Hippocampal formation (tissue), 2 donors: ENCODE measurements around the gene YARS2.
"Not testable (repeated sequence)": the region's sequence is repeated elsewhere in the genome, so short reads cannot be mapped to it uniquely, and the experiment has no call there.

ENCODE experiments used
- DNase-seq, 2 donors: peaks; one replicate each; lab custom pipeline; 2025; lab: John Stamatoyannopoulos, UW

YARS2 gene

DNA sequence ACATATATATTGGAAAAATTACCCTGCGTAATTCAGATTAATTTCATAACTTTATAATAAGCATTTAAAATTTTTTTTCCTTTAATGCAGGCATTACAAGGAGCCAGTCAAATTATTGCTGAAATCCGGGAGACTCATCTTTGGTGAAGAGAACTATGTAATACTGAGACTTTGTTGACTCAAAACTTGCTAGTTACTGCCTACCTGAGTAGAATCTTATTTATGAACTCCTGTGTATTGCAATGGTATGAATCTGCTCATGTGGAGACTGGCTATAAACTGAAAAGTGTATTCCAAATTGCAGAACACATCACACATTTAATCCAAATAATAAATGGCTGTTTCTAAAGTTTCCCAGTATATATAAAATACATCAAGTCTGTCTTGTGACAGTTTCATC lies 12.4 kb downstream of the YARS2 start:
- no peak for DNase-seq

- DNase-seq = no peak
These were observed 13.6 kb downstream of the YARS2 start for GRCh38 chr12:32742133-32742532.

- DNase-seq = no peak
These were observed 16.4 kb downstream of the YARS2 start for GRCh38 chr12:32739279-32739678.

DNA sequence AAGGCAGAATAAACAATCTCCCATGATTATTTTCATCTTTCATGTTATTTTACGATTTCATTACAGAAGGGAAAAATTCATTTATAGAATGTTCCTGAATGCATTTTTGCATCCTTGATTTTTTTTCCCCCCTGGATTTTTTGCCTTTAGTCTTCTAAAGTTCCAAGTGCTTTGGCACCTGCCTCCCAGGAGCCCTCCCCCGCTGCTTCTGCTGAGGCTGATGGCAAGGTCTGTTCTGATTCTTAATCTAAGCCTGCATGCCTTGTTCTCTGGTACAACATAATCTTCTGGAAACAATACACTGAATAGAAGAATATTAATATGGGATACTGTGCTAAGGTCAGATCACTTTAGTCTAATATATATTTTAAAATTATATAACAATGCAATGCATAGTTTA lies 18.0 kb downstream of the YARS2 start:
- no peak for DNase-seq

- no peak for DNase-seq
These were observed 19.3 kb downstream of the YARS2 start for GRCh38 chr12:32736445-32736844.

DNA sequence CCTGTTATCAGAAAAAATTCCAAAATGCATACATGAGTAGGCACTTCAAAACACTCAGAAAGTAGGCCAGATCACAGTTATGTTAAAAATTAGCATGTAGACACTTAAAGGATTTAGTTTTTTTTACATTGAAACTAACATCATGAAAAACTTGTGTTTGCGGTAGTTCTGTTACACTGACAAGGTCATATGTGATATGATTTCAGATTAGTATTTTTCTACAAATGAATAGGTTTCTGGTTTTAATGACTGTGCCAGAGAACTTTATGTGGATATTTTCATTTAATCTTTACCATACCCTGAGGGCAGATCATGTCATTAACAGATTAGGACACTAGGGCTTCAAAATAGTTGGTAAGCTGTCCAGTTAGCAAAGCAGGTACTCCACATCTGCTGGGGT lies 20.7 kb downstream of the YARS2 start:
- DNase-seq = no peak

DNA sequence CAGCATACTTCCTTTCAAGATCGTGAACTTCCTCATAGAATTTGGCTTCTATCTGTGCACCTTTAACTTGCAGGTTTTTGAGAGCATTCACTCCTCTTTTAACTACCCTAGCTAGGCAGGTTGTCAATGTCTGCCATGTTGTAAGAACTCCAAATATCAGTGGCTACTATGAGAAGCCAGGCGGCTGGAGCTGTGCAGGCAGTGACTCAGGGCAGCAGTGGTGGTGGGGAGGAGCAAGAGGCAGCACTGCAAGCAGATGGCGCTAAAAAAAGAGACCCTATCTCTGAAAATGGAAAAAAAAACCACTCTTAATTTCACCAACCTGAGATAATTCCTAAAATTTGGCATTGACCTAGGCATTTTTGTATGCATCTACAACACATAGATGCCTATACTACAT lies 28.5 kb downstream of the YARS2 start:
- no peak for DNase-seq

DNA sequence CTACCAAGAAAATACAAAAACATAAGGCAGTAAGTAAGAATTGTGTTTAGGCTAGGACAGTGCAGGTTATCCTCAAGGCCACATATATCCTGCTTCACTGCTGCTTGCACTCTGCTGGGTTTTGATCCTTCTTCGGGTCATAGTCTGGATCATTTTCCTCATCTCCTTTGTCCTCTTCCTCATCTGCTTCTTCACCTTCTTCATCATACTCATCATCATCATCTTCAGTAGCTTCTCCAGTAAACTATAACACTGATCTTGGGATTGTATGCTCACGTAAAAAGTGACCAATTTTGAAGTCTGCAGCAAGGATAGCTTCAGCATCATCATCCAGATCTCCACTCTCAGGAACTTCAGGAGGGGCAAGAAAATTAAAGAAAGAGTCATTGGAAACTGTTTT lies 29.4 kb downstream of the YARS2 start:
- no peak for DNase-seq

- not testable (repeated sequence) for DNase-seq
These were observed 30.4 kb downstream of the YARS2 start for GRCh38 chr12:32725308-32725707.

DNA sequence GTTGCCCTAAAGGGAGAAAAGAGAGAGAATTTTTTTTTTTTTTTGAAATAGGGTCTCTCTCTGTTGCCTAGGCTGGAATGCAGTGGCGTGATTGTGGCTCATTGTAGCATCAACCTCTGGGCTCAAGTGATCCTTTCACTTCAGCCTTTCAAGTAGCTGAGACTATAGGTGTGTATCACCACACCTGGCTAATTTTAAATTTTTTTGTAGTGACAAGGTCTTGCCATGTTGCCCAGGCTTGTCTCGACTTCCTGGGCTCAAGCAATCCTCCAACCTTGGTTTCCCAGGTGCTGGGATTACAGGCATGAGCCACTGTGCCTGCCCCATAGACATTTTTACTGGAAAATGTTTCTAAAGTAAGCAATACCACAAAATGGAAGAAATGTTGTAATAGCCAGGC lies 36.8 kb downstream of the YARS2 start:
- no peak for DNase-seq

- DNase-seq = no peak
These were observed 40.9 kb downstream of the YARS2 start for GRCh38 chr12:32714772-32715171.

DNA sequence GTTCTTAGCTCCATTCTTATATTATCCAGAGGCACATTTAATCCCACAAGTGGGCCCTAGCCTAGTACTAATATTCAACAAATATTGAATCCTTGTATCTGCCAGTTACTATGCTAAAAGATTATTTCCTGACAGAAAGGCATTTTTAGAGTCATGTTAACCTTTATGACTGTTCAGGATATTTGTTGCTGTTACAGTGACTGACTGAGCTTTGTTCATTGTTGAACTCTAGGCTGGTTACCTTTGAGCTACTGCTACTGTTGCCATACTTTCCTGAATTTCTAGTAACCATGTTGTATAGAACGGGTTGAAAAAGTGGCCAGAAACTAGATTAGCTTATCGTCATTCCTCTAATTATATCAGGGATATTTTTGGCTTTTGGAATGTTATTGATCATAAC lies 46.8 kb downstream of the YARS2 start:
- DNase-seq = no peak

- no peak for DNase-seq
These were observed 49.2 kb downstream of the YARS2 start for GRCh38 chr12:32706335-32707024.

GRCh38 chr12:32705783-32706182 lies 49.9 kb downstream of the YARS2 start:
- DNase-seq = no peak

DNA sequence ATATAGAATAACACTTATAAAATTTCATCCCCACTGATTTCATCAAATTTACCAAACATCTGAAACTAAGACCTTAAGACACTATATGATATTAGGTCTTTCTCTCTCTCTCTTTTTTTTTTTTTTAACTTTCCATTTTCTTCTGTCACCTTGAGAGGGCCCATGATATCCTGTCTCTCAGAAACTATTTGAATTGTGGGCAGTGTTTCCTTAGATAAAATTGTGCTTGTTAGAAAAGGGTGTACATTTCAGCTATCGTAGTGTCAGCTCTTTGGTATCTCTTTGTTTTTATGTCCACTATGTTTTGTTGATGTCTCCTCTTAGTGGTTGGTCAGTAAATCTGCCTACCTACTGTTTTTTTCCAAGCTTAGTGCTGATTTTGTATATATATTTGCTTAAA lies 52.8 kb downstream of the YARS2 start:
- DNase-seq = no peak

GRCh38 chr12:32702473-32702872 lies 53.2 kb downstream of the YARS2 start:
- DNase-seq = peak in 1 of 2 donors; percentile 10

- not testable (repeated sequence) for DNase-seq
These were observed 56.3 kb downstream of the YARS2 start for GRCh38 chr12:32699437-32699836.

DNA sequence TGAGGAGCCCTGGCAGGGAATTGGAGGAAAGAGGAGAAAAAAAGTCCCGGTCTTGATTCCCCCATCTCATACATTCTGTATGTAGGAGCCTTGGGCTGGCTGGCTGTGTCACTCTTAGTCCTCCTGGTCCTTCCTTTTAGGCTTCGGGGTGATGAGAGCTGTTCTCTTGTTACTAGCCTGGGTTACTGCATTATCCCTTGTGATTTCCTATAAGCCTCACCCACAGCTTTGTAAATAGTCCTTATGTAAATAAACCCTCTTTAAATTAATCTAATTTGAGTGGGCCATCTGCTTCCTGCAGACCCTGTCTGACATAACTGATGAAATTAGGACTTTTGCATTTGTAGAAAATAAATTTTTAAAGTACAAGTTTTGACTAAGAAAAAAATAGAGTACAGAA lies 57.4 kb downstream of the YARS2 start:
- DNase-seq = no peak

DNA sequence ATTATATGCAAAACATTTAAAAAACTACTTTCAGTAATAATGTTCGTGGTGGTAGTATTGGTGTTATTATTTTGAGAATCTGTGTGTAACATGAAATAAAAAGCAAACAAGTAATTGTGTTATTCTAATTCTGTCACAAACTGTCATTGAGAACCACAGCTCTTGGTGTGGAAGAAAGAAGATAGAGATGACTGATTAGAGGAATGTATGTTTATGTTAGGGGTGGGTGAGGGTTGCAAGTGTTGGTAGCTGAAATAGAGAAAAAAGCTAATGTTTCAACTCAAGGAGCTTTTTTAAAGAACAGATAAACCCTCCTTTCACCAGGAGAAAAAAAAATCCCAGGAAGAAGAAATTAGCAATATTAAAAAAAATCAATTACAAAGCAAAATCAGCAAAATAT lies 58.3 kb downstream of the YARS2 start:
- DNase-seq = no peak
